K562 (cell line): ENCODE measurements around the gene GPR32. TPM values are rescaled to one million over a fixed set of nuclear protein-coding genes. Genes with fewer than 3 reads are reported as not detected.

Experiments
- BCL6 ChIP-seq: fragments of 250-450 bp; sonication (Bioruptor Pico); IDR thresholded peaks from 2 replicates; pipeline ENCODE4 v1.4.0; 2020
- CBX1 ChIP-seq: sonication (generic); IDR thresholded peaks from 2 replicates; pipeline ENCODE4 v1.6.1; 2016; ENCODE audit warnings: antibody characterized with exemption, low read depth, mild to moderate bottlenecking
- CHD7 ChIP-seq: fragments of 200-600 bp; sonication (generic); IDR thresholded peaks from one replicate; pipeline ENCODE4 v1.6.1; 2012; ENCODE audit warnings: mild to moderate bottlenecking, low read depth, low read length, inconsistent platforms
- CREB1 ChIP-seq, 2 experiments: sonication (generic) in 1 of 2; formaldehyde crosslinking in 1 of 2; IDR thresholded peaks; 2 replicates each; pipeline versions ENCODE4 v1.6.1 to v1.8.0; 2012 to 2022; ENCODE audit warnings: inconsistent platforms in 1 of 2, mild to moderate bottlenecking in 1 of 2, missing genetic modification reagents in 1 of 2, moderate library complexity in 1 of 2
- MAFG ChIP-seq: fragments of 450-650 bp; conservative IDR thresholded peaks from 2 replicates; pipeline ENCODE4 v1.6.1; 2016; ENCODE audit warnings: missing genetic modification characterization, missing compliant biosample characterization
- MCM3 ChIP-seq: fragments of 450-650 bp; IDR thresholded peaks from 2 replicates; pipeline ENCODE4 v1.6.1; 2016
- RBM15 ChIP-seq: fragments of 200-400 bp; formaldehyde crosslinking; IDR thresholded peaks from 2 replicates; pipeline ENCODE4 v1.6.1; 2018; ENCODE audit warnings: mild to moderate bottlenecking, low read length, moderate library complexity; ENCODE audit not compliant: insufficient read depth
- polyA plus RNA-seq, 8 experiments: library from polyadenylated mRNA; depleted of rRNA in 4 of 8; stranded (reverse) in 5 of 8; unstranded in 3 of 8; fragments of >200 nt; fragmentation: Nextera tagmentation in 2 of 8; fragmentation: Illumina TruSeq in 1 of 8; extraction: Ambion mirVana in 2 of 8; extraction: Trizol in 1 of 8; gene quantifications; 2 replicates each; pipeline versions ENCODE4 v1.2.1 to v1.2.3, GENCODE V29; 2011 to 2014; ENCODE audit warnings: inconsistent platforms in 1 of 8, missing spikeins in 1 of 8
- total RNA-seq, 7 experiments: library from RNA; depleted of rRNA in 6 of 7; stranded (reverse); fragments of >200 nt in 6 of 7; fragmentation: Illumina TruSeq in 2 of 7; extraction: Trizol in 2 of 7; gene quantifications; 2 replicates each; pipeline versions ENCODE4 v1.2.1 to v1.2.3, GENCODE V29; 2011 to 2021; ENCODE audit warnings: low replicate concordance in 1 of 7
- TF ChIP-seq, protein P1 (sequence below), 2 experiments: IDR thresholded peaks; 2 replicates each; pipeline ENCODE4 v1.6.1; 2011; ENCODE audit warnings: borderline replicate concordance in 1 of 2, control low read depth in 1 of 2, low read depth in 1 of 2, low read length in 1 of 2, mild to moderate bottlenecking in 1 of 2, mixed read lengths in 1 of 2, moderate library complexity in 1 of 2; ENCODE audit not compliant: insufficient read depth in 1 of 2, insufficient read length in 1 of 2, poor library complexity in 1 of 2, severe bottlenecking in 1 of 2; ENCODE audit errors: extremely low read depth in 1 of 2
- TF ChIP-seq, protein P2 (sequence below): fragments of 250-450 bp; sonication (Bioruptor Pico); IDR thresholded peaks from 2 replicates; pipeline ENCODE4 v1.5.0; 2021; ENCODE audit warnings: mild to moderate bottlenecking, borderline replicate concordance

The GPR32 gene
- total and polyA plus RNA-seq, 9 of the 15 experiments (the other 6 are each of a cell fraction or from before 2014, with no cell fraction given), result not detected

DNA sequence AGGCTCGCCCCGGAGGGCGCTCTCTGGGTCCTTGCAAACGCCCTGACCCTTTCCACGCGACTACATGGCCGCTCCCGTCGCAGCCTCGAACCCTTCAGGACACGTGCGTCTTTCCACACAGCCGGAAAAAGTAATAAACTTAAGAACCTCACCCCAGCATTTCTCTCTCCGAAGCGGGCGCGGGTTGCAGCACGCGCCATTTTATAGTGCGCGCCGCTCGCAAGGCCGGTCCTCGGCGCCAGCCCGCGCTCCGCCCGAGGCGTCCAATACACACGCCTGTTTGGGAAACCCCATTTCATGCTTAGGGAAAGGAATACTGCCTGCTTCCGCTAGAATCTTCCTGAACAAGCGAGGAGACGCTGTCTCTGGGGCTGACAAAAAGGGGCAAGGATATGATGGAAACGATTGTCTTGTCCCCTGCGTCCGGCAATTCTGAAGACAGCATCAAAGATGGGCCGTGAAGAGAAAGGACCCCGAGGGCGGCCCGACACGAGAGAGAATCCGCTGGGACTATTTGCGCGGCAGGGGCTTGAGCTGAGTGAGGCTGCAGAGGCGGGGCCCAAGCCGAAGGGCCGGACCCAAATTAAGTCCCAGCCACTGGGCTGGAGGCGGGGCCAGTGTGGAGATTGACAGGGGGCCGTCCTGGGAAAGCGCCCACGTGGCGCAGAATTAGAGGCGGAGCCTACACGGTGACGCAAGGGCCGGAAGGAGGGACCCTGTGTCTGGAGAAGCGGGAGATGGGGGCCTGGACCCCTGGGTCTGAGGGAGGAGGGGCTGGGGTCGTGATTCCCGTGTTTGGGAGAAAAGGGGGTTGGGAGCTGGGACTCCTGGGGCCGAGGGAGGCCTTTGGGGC, 34.4 kb downstream of the GPR32 start (continued):
- TF ChIP-seq, protein P1, sequence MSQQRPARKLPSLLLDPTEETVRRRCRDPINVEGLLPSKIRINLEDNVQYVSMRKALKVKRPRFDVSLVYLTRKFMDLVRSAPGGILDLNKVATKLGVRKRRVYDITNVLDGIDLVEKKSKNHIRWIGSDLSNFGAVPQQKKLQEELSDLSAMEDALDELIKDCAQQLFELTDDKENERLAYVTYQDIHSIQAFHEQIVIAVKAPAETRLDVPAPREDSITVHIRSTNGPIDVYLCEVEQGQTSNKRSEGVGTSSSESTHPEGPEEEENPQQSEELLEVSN (IDR thresholded peaks at IDR 0.05; ENCODE audit: borderline replicate concordance in 1 of 2, extremely low read depth in 1 of 2, insufficient read depth in 1 of 2, insufficient read length in 1 of 2, low read depth in 1 of 2, low read length in 1 of 2, poor library complexity in 1 of 2, severe bottlenecking in 1 of 2), result peak; percentile 48 to 80
- TF ChIP-seq MAFG (tag) (no peak), CHD7 (no peak), RBM15 (no peak), MCM3 (no peak), BCL6 (CRISPR knock-in tag) (no peak), CREB1 (IDR thresholded peaks at IDR 0.05) (peak; percentile 48), CREB1 (CRISPR knock-in tag; IDR thresholded peaks at IDR 0.05) (peak; percentile 64; the same call in 1 of the 2 replicates), CBX1 (peak; percentile 82)
- TF ChIP-seq, protein P2, sequence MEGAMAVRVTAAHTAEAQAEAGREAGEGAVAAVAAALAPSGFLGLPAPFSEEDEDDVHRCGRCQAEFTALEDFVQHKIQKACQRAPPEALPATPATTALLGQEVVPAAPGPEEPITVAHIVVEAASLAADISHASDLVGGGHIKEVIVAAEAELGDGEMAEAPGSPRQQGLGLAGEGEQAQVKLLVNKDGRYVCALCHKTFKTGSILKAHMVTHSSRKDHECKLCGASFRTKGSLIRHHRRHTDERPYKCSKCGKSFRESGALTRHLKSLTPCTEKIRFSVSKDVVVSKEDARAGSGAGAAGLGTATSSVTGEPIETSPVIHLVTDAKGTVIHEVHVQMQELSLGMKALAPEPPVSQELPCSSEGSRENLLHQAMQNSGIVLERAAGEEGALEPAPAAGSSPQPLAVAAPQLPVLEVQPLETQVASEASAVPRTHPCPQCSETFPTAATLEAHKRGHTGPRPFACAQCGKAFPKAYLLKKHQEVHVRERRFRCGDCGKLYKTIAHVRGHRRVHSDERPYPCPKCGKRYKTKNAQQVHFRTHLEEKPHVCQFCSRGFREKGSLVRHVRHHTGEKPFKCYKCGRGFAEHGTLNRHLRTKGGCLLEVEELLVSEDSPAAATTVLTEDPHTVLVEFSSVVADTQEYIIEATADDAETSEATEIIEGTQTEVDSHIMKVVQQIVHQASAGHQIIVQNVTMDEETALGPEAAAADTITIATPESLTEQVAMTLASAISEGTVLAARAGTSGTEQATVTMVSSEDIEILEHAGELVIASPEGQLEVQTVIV (CRISPR knock-in tag), result no peak
